HEK293T (cell line): ENCODE results near the gene AGAP1.

Experiments used
- CTCF ChIA-PET: fragments of 350-600 bp; formaldehyde crosslinking; extraction: SDS; loops from one replicate; lab custom pipeline; 2021; ENCODE audit warnings: antibody characterized with exemption, inconsistent platforms; lab: Yijun Ruan, JAX
- POLR2A ChIA-PET: fragments of 350-600 bp; formaldehyde crosslinking; extraction: SDS; loops from one replicate; lab custom pipeline; 2020; ENCODE audit warnings: antibody characterized with exemption, inconsistent platforms; lab: Yijun Ruan, JAX
- DNase-seq: peaks from one replicate; pipeline ENCODE4 v3.0.0; 2012; ENCODE audit warnings: mixed read lengths; ENCODE audit errors: extremely low spot score
- ARNT ChIP-seq: fragments of 450-650 bp; IDR thresholded peaks from 2 replicates; pipeline ENCODE4 v1.6.1; 2017; ENCODE audit warnings: mild to moderate bottlenecking
- BHLHE40 ChIP-seq: fragments of 450-650 bp; IDR thresholded peaks from 2 replicates; pipeline ENCODE4 v1.6.1; 2016; ENCODE audit warnings: mild to moderate bottlenecking, moderate library complexity, borderline replicate concordance
- CTBP1 ChIP-seq: fragments of 450-650 bp; IDR thresholded peaks from 2 replicates; pipeline ENCODE4 v1.6.1; 2016; ENCODE audit warnings: borderline replicate concordance
- ELF4 ChIP-seq: fragments of 450-650 bp; IDR thresholded peaks from 2 replicates; pipeline ENCODE4 v1.6.1; 2017; ENCODE audit warnings: antibody characterized with exemption
- FOXA1 ChIP-seq: fragments of 450-650 bp; IDR thresholded peaks from 2 replicates; pipeline ENCODE4 v1.6.1; 2016; ENCODE audit warnings: mild to moderate bottlenecking
- FOXK2 ChIP-seq: fragments of 450-650 bp; IDR thresholded peaks from 2 replicates; pipeline ENCODE4 v1.6.1; 2016; ENCODE audit warnings: mild to moderate bottlenecking
- FOXM1 ChIP-seq: fragments of 450-650 bp; IDR thresholded peaks from 2 replicates; pipeline ENCODE4 v1.6.1; 2017; ENCODE audit warnings: mild to moderate bottlenecking, borderline replicate concordance
- HDGF ChIP-seq: fragments of 450-650 bp; IDR thresholded peaks from 2 replicates; pipeline ENCODE4 v1.6.1; 2017; ENCODE audit warnings: antibody characterized with exemption, borderline replicate concordance
- L3MBTL2 ChIP-seq: fragments of 450-650 bp; conservative IDR thresholded peaks from 2 replicates; pipeline ENCODE4 v1.6.1; 2016; ENCODE audit warnings: mild to moderate bottlenecking
- LEF1 ChIP-seq: fragments of 450-650 bp; IDR thresholded peaks from 2 replicates; pipeline ENCODE4 v1.6.1; 2017; ENCODE audit warnings: mild to moderate bottlenecking, borderline replicate concordance
- NFRKB ChIP-seq: fragments of 450-650 bp; IDR thresholded peaks from 2 replicates; pipeline ENCODE4 v1.6.1; 2016; ENCODE audit warnings: mild to moderate bottlenecking, moderate library complexity
- PKNOX1 ChIP-seq: fragments of 450-650 bp; IDR thresholded peaks from 2 replicates; pipeline ENCODE4 v1.6.1; 2016
- SP1 ChIP-seq: fragments of 450-650 bp; IDR thresholded peaks from 2 replicates; pipeline ENCODE4 v1.6.1; 2017
- SUZ12 ChIP-seq: fragments of 450-650 bp; IDR thresholded peaks from 2 replicates; pipeline ENCODE4 v1.6.1; 2016; ENCODE audit warnings: mild to moderate bottlenecking
- TARDBP ChIP-seq: fragments of 450-650 bp; IDR thresholded peaks from 2 replicates; pipeline ENCODE4 v1.6.1; 2016
- ZNF384 ChIP-seq: fragments of 450-650 bp; IDR thresholded peaks from 2 replicates; pipeline ENCODE4 v1.6.1; 2016

AGAP1 gene

DNA sequence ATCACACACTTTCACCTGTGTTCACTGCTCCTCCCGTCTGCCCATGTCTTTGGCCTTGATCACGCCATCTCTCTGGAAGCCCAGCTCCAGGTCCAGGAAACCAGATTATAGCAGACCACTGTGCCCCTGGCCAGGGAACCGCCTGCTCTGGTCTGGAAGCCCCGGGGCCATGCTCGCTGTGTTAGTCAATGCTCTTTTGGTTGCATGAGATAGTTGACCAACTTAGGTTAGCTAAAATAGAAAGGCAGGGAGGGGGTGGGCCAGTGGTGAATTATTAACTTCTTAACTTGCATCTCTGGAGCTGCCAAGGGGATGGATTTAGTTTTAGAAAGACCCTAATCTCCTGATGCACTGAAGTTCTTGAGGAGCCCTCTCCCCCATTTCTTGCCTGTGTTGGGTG, 232.7 kb downstream of the AGAP1 start:
- POLR2A ChIA-PET = no interaction called here
- no peak for TF ChIP-seq TARDBP
- TF ChIP-seq NFRKB = no peak
- TF ChIP-seq LEF1 = no peak
- no peak for TF ChIP-seq SP1
- TF ChIP-seq FOXK2 = no peak
- no peak for TF ChIP-seq HDGF
- TF ChIP-seq FOXA1 = no peak
- no peak for TF ChIP-seq BHLHE40
- TF ChIP-seq PKNOX1 = no peak
- TF ChIP-seq CTBP1 = no peak
- no peak for TF ChIP-seq ZNF384
- no peak for TF ChIP-seq FOXM1
- no peak for TF ChIP-seq L3MBTL2
- no peak for TF ChIP-seq ELF4
- no peak for TF ChIP-seq SUZ12
- no peak for TF ChIP-seq ARNT
- CTCF ChIA-PET = interaction anchor here (0.5 kb wide), 1 partner anchor 19 kb away, joined by 3 read pairs; no protein-coding TSS in a partner anchor

DNA sequence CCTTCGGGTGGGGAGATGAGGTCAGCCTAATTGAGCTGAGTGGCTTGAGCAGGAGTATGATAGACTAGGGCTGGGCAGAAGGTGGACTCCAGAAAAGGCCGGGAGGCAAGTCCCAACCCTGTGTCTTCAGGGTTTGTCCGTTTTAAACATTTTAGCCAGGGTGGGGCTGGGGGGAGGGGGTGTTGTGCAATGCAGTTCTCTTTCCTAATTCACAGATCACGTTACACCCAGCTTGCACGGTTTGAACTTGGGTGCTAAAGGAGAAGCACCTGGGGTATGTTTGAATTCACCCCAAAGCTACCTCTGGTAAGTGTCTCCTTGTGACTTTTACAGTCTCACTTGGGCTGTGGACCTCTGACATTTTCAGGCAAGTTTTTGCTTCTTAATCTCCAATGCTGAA, 233.3 kb downstream of the AGAP1 start:
- TF ChIP-seq FOXA1 (no peak), FOXM1 (no peak), L3MBTL2 (no peak), SUZ12 (no peak), ARNT (no peak), TARDBP (no peak), FOXK2 (no peak), LEF1 (no peak), ZNF384 (no peak), SP1 (no peak)
- ChIA-PET CTCF (no interaction called here), POLR2A (no interaction called here)
- DNase-seq = no peak

More for the DNA sequence above, 232.7 kb downstream of the AGAP1 start:
- no peak for DNase-seq

DNA sequence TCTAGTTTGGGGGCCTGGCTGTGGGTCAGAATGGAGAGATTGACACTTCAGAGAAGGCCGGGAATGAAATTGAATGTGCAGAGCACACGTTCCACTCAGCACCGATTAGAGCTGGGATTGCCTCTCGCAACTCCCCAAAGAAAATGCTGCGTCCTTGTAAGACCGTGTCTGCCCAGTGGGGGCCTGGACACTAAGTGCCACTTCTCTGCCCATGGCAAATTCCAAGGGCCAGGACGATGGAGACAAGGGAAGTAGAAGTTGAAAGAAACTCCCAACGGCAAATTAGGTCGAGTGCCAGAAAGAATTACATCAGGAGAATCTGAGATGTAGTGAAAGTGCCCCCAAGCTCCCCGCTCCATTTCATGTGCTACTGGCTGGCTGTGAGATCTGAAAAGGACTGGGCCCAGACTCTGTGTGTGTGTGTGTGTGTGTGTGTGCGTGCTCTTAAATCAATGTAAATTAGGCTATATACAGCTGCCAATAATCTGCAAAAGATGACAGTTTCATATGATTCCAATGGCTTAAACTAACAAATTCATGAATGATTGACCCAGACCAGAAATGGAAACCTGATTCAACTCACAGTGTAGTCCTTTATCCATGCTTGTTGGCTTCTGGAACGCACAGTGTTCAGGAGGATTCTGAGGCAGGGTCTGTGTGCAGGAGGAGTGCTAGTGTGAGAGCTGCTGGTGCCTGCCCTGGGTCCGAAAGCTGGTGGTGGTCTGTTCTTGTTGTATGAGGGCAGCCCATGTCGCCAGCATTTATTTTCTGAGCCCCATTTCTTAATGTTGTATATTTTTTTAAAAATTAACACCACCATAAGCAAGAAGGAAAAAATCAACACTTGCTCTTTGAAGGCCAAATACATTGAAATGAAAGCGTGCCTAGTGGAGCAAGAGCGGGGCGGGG, 234.3 kb downstream of the AGAP1 start:
- TF ChIP-seq HDGF = no peak
- no peak for TF ChIP-seq ELF4
- no peak for DNase-seq
- CTCF ChIA-PET = interaction anchor here (1.7 kb wide), 1 partner anchor 18 kb away, joined by 4 read pairs; no protein-coding TSS in a partner anchor
- POLR2A ChIA-PET = no interaction called here

GRCh38 chr2:235728800-235729556, 235.1 kb downstream of the AGAP1 start:
- TF ChIP-seq FOXM1 = no peak
- no peak for TF ChIP-seq FOXA1
- TF ChIP-seq LEF1 = no peak
- TF ChIP-seq L3MBTL2 = no peak
- no peak for TF ChIP-seq PKNOX1
- no peak for TF ChIP-seq TARDBP
- ChIA-PET POLR2A (no interaction called here), CTCF (interaction anchor here (1.7 kb wide), 1 partner anchor 17 kb away, joined by 4 read pairs; no protein-coding TSS in a partner anchor)
- DNase-seq = no peak

- no peak for DNase-seq
- TF ChIP-seq SUZ12 = no peak
- no peak for TF ChIP-seq CTBP1
- TF ChIP-seq BHLHE40 = no peak
- TF ChIP-seq ARNT = no peak
- no peak for TF ChIP-seq ELF4
- no peak for TF ChIP-seq LEF1
- TF ChIP-seq SP1 = no peak
- TF ChIP-seq FOXM1 = no peak
- TF ChIP-seq L3MBTL2 = no peak
- TF ChIP-seq ZNF384 = no peak
- no peak for TF ChIP-seq TARDBP
- no peak for TF ChIP-seq HDGF
- no peak for TF ChIP-seq PKNOX1
- TF ChIP-seq NFRKB = no peak
- TF ChIP-seq FOXK2 = no peak
- no peak for TF ChIP-seq FOXA1
- ChIA-PET CTCF (interaction anchor here (1.7 kb wide), 1 partner anchor 17 kb away, joined by 4 read pairs; no protein-coding TSS in a partner anchor), POLR2A (no interaction called here)
Measured at GRCh38 chr2:235729557-235729947, 235.7 kb downstream of the AGAP1 start.

DNA sequence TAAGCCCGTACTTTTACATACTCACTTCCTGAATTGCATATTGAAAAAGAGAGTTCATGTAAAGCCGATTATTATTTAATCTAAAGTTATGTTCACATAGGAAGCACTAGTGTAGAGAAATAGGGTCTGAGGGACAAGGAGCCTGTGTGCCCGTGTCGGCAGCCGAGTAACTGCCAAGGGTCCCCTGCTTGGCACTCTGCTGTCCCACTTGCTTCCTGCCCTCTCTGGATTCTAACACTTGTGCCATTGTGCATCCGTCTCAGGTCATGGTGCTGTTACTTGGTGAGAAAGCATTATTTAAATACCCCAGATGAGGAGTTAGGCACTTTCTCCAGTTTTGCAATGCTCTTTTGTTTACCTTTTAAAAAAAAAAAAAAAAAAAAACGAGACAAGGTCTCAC, 236.3 kb downstream of the AGAP1 start:
- no peak for TF ChIP-seq SUZ12
- no peak for TF ChIP-seq FOXK2
- TF ChIP-seq ARNT = no peak
- no peak for TF ChIP-seq FOXA1
- no peak for TF ChIP-seq ZNF384
- TF ChIP-seq CTBP1 = no peak
- no peak for TF ChIP-seq L3MBTL2
- no peak for TF ChIP-seq HDGF
- TF ChIP-seq BHLHE40 = no peak
- TF ChIP-seq LEF1 = no peak
- TF ChIP-seq SP1 = no peak
- TF ChIP-seq FOXM1 = no peak
- CTCF ChIA-PET = interaction anchor here (1.7 kb wide), 1 partner anchor 16 kb away, joined by 4 read pairs; no protein-coding TSS in a partner anchor
- POLR2A ChIA-PET = no interaction called here
- no peak for DNase-seq
